Ecto neural progenitor cell (in vitro differentiated cells): Measurements from ENCODE around the gene NEDD8.

Source experiments
- DNase-seq: peaks from one replicate; pipeline ENCODE4 v3.0.0-alpha.2; 2018; ENCODE audit warnings: low spot score

The NEDD8 gene

DNA sequence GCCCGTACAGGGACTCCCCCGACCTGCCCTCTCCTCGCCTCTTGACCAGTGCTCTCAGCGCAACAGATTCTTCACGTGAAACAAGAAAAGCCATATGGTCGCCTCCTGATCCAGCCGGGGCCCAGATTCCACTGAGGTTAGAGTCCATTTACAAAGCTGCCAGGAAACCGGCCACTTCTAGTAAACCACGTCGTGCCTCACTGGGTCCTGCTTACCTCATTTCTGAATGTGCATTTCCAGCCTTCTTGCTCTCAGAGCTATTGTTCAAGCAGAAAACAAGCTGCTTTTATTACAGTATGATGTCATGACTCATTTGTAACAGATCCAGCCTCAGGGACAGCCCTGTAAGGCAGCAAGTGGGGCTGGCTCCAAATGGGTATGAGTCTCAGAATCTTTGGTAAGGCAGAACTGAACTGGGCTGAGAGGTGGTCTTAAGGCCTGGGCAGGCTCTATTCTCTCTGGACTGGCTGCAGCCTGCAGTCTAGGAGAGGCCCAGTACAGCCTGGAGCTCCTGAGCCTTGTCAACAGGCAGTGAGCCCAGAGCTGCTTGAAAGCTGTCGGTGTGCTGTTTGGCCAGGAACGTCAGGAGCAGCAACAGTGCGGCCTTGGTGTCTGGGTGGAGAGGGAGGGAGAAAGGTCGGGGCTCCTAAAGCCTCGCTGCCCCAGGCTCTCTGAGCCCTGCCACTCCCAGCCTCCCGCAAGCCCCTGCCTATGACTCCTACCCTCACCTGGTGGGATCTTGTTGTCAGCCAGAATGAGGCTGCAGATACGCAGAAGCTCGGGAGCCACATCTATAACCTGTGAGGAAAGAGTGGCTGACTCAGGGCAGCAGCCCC, 52.0 kb downstream of the NEDD8 start:
- no peak for DNase-seq

DNA sequence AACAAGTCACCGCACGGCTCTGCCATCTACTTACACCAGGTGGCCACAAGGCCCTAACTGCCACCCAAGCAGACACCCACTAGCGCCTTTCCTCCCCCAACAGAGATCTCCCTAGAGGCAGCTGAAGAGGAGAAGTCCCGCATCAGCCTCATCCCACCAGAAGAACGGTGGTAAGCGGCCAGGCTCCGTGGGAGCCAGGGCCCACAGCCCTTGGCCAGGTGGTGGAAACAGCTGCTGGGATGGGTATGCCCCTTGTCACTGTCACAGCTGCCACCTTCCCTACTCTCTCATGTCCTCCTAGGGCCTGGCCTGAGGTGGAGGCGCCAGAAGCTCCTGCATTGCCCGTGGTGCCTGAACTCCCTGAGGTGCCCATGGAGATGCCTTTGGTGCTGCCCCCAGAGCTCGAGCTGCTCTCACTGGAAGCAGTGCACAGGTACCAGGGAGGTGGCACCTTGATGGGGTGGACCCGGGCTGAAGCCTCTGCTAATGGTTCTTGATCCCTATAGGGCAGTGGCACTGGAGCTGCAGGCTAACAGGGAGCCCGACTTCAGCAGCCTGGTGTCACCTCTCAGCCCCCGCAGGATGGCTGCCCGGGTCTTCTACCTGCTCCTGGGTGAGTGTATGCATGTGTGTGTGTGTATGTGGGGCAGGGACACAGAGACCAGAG, 52.7 kb downstream of the NEDD8 start:
- no peak for DNase-seq

DNA sequence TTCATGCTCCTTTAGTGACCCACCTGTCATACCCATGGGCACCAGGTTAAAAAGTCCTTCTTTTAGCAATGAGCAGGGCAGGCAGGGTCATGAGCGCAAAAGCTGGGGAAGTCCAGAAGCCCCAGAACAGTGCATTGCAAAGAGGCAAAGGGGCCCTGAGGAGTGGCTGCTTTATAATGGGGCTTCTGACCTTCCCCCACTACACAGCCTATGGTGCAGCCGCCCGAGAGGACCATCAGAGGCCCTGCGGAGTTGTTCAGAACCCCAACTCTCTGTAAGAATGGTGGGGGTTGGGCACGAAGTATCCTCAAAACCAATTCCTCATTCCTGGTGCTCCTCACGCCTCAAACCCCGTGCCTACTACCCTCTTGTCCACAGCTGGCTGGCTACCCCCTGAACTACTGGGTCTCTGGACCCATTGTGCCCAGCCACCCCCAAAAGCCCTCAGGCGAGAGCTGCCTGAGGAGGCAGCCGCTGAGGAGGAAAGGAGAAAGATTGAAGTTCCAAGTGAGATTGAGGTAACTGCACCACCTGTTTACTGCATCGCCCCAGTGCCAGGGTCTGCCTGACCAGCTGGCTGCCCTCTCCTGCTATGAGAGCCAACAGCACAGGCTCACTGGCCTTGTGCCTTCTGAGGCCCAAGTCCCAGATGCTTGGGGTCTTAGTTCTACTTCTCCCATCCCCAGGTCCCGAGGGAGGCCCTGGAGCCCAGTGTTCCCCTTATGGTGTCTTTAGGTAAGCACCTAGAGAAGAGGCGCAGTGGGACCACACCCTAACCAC, 53.6 kb downstream of the NEDD8 start:
- no peak for DNase-seq

DNA sequence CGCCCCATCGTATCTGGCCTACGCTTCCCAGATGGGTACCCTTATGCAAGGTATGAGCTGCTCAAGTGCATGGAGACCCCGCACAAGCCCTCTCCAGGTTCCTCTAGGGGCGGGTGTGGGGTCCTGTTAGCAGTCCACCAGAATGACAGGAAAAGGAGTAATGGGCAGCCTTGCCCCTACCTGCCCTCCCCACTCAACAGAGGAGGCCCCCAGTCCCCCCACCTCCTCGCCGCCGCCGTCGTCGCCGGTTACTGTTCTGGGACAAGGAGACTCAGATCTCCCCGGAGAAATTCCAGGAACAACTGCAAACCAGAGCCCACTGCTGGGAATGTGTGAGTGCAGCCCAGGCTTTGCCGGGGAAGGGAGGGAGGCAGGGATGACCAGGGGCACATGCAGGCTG, 54.3 kb downstream of the NEDD8 start:
- no peak for DNase-seq

DNA sequence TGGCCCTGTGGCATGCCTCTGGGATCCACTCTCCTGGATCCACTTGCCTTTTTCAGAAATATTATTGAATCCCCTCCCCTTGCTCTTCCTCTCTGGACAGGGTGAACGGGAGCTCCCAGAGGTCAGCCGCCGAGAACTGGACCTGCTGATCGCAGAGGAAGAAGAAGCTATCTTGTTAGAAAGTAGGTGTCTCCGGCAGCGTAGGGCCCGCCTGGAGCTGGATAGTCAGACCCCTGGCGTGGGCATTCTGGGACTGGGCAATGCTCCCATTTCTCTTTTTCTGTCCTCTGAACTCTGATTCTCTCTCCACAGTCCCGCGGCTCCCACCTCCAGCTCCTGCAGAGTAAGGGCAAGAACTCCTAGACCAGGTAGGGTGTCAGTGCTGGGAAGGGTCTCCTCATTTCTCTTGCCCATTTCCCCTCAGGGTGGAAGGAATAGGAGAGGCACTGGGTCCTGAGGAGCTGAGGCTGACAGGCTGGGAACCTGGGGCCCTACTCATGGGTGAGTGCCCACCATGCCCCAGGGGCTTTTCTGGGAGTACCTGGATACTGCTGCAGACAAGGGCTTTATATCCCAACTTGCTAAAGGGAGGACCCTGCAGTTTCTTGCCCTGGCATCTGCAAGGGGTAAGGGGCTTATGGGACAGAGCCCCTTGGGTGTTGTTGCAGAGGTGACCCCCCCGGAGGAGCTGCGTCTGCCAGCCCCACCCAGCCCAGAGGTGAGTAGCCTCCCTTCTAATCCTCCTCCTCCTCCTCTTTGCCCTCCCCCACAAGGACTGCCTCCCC, 54.9 kb downstream of the NEDD8 start:
- no peak for DNase-seq

DNA sequence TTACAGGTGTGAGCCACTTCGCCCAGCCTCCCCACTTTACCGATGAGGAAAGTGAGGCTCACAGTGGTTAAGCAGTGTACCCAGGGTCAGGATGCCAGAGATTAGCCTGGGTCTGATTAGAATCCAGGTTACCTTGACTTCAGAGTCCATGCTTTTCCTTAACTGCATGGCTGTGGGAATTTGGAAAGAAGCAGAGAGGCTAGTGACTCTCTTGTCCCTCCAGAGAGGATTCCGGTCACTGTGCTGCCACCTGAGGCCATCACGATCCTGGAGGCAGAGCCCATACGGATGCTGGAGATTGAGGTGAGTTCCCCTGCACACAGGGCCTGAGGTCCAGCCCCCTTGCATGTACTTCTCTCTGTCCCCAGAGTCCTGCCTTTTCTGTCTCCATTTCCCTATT, 55.6 kb downstream of the NEDD8 start:
- DNase-seq, result no peak

DNA sequence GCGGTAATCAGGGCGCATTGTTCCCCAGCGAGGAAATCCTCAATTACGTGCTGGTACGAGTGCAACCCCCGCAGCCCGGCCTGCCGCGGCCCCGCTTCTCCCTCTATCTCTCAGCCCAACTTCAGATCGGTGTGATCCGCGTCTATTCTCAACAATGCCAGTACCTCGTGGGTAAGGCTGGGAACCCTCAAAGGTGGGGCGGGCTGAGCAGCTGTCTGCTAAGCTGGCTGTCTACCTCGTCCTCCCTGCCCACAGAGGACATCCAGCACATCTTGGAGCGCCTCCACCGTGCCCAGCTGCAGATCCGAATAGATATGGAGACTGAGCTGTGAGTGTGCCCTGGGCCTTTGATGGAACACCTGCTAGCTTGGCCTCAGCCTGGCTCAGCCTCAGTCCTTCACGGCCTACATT, 59.3 kb downstream of the NEDD8 start:
- DNase-seq, result no peak

DNA sequence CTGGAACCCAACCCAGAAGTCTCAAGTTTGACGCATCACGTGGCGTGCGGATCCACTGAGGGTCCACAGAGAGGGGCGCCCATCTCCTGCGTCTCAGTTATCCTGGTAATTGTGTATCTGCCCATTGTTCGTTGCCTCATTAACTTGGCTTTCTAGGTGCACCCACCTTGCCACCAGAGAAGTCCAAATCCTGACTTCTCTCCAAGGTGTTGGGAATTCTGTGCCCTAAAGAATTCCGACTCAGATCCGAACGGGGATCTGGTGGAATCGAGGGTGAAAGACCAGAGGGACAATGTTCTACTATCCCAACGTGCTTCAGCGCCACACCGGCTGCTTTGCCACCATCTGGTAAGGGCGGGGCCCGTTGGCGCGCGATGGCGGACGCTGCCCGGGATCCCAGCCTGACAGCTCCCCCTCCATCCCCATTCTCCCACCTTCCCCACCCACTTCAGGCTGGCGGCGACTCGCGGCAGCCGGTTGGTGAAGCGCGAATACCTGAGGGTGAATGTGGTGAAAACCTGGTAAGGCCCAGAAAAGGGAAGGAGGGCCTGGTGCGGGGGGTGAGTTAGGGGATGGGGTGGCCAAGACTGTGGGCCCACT, 59.8 kb downstream of the NEDD8 start:
- DNase-seq, result no peak

DNA sequence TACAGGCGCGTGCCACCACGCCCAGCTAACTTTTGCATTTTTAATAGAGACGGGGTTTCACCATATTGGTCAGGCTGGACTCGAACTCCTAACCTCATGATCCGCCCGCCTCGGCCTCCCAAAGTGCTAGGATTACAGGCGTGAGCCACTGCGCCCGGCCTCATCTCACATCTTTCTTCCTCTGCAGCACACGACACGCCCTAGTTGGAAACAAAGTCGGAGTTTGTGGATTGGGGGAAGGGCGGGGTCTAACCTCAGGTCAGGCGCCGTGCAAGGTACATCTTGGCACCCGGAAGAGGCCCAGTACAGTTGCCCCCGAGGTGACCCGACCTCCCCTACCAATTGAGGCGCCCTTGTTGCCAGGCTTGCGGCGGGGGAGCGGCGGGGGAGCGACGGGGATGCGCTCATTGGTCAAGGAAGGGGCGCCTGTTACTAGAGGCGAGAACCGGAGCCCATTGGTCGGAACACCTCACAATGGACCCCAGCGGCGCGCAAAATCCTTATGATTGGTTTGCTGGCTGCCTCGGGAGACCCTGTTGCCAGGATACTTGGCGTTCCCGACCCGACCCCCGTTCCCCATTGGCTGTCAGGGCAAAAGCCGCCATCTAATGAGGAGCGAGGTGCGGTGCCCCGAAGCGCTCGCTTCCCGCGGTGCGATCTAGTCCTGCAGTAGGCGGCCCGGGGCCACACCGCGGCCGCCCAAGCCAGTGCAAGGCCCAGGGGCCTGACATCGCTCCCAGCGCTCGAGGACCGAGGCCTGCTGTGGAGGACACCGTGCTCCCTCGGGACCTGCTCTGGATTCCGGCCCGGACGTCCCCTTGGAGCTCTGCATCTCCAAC, 60.5 kb downstream of the NEDD8 start, which contains the start of gene REC8:
Gene REC8 (plus strand): TSS at position 659 of the 839 bp plus-strand sequence. CDS start 473 bp downstream, outside the sequence.
- peak; percentile 99 for DNase-seq

DNA sequence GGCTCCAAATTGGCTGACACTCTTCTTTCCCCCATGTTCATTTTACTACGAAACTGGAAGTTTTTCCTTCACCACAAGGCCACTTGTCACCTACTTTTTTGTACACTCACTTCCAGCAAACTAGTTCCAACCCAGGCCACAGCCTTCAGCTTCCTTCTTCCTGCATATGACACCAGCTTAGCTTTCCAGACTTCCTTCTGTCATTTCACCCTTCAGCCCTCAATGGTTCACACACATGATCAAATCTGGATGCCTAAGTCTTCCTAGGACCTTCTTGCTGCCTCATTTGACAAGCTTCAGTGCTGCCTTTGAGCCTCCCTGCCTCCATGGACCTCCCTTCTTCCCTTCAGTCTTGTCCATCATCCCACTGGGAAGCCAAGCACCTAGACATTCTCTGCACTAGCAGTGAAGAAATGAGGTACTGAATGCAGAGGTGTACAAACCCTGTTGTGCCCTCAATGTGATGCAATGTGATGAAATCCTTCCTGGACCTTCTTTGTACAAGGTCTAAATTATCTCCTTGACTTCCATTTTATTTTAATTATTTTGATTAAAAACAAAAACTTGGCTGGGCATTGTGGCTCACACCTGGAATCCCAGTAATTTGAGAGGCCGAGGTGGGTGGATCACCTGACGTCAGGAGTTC, 64.6 kb downstream of the NEDD8 start:
- DNase-seq, result no peak
